Neuronal stem cell (in vitro differentiated cells): ENCODE results near the gene RTN4RL1.

Experiments used
- DNase-seq: peaks from one replicate; pipeline ENCODE4 v3.0.0-alpha.2; 2013; ENCODE audit warnings: low spot score
- H2AFZ ChIP-seq: one replicate; pipeline ENCODE4 v1.6.1; 2013; ENCODE audit warnings: mild to moderate bottlenecking, low read length, inconsistent platforms
- H2AK5ac ChIP-seq: 2 replicates; pipeline ENCODE4 v1.6.1; 2013; ENCODE audit warnings: low read depth, mild to moderate bottlenecking, inconsistent platforms, low read length, moderate library complexity, mixed read lengths
- H2BK120ac ChIP-seq: 2 replicates; pipeline ENCODE4 v1.6.1; 2013; ENCODE audit warnings: low read depth, mild to moderate bottlenecking, inconsistent platforms, low read length, moderate library complexity, mixed read lengths
- H2BK12ac ChIP-seq: one replicate; pipeline ENCODE4 v1.6.1; 2013; ENCODE audit warnings: low read length, inconsistent platforms
- H2BK15ac ChIP-seq: 2 replicates; pipeline ENCODE4 v1.6.1; 2013; ENCODE audit warnings: mild to moderate bottlenecking, low read length, inconsistent platforms, mixed read lengths
- H2BK5ac ChIP-seq: one replicate; pipeline ENCODE4 v1.6.1; 2013; ENCODE audit warnings: inconsistent platforms, mild to moderate bottlenecking, low read length, moderate library complexity
- H3K14ac ChIP-seq: one replicate; pipeline ENCODE4 v1.6.1; 2013; ENCODE audit warnings: low read length, inconsistent platforms
- H3K18ac ChIP-seq: 2 replicates; pipeline ENCODE4 v1.6.1; 2013; ENCODE audit warnings: low read length, inconsistent platforms
- H3K23ac ChIP-seq: 2 replicates; pipeline ENCODE4 v1.6.1; 2013; ENCODE audit warnings: low read depth, mild to moderate bottlenecking, mixed read lengths, low read length, inconsistent platforms; ENCODE audit not compliant: poor library complexity
- H3K27ac ChIP-seq: replicated peaks from 3 replicates; pipeline ENCODE4 v1.5.1; 2013; ENCODE audit warnings: low read length, inconsistent platforms
- H3K27me3 ChIP-seq, 3 experiments: 2 replicates each; pipeline ENCODE4 v1.6.1; 2013; ENCODE audit warnings: low read length in 3 of 3, mild to moderate bottlenecking in 2 of 3, inconsistent platforms in 1 of 3, low read depth in 1 of 3, mixed read lengths in 1 of 3, moderate library complexity in 1 of 3; ENCODE audit not compliant: control insufficient read depth in 3 of 3, insufficient read depth in 3 of 3
- H3K36me3 ChIP-seq, 2 donors: replicated peaks in 1 of 2; 2 replicates each; pipeline ENCODE4 v1.6.1; 2013; ENCODE audit warnings: low read length in 2 of 2; ENCODE audit not compliant: control insufficient read depth in 2 of 2, insufficient read depth in 2 of 2
- H3K4ac ChIP-seq: 2 replicates; pipeline ENCODE4 v1.6.1; 2013; ENCODE audit warnings: inconsistent platforms, mild to moderate bottlenecking, low read length, moderate library complexity
- H3K4me1 ChIP-seq, 2 donors: 1 replicate in 1 of 2; 2 replicates in 1 of 2; pipeline ENCODE4 v1.6.1; 2013; ENCODE audit warnings: low read length in 2 of 2, low read depth in 1 of 2; ENCODE audit not compliant: control insufficient read depth in 2 of 2, insufficient read depth in 1 of 2
- H3K4me2 ChIP-seq: one replicate; pipeline ENCODE4 v1.6.1; 2013; ENCODE audit warnings: mild to moderate bottlenecking, low read length, inconsistent platforms; ENCODE audit not compliant: insufficient read depth, poor library complexity, severe bottlenecking
- H3K4me3 ChIP-seq, 2 donors: 2 replicates each; pipeline ENCODE4 v1.5.1; 2013; ENCODE audit warnings: low read length in 2 of 2, mild to moderate bottlenecking in 2 of 2, inconsistent platforms in 1 of 2, moderate library complexity in 1 of 2
- H3K79me1 ChIP-seq: one replicate; pipeline ENCODE4 v1.6.1; 2013; ENCODE audit warnings: low read depth, mild to moderate bottlenecking, inconsistent platforms, low read length, moderate library complexity
- H3K9ac ChIP-seq: one replicate; pipeline ENCODE4 v1.6.1; 2013; ENCODE audit warnings: mild to moderate bottlenecking, low read depth, low read length, inconsistent platforms; ENCODE audit not compliant: poor library complexity
- H3K9me3 ChIP-seq, 2 donors: replicated peaks in 1 of 2; 2 replicates each; pipeline versions ENCODE3 to v1.6.1; 2013; ENCODE audit warnings: low read length in 2 of 2, mild to moderate bottlenecking in 2 of 2, inconsistent platforms in 1 of 2, low read depth in 1 of 2, mixed read lengths in 1 of 2, moderate library complexity in 1 of 2; ENCODE audit not compliant: control insufficient read depth in 2 of 2, insufficient read depth in 1 of 2
- H4K8ac ChIP-seq: one replicate; pipeline ENCODE4 v1.6.1; 2013; ENCODE audit warnings: low read depth, mild to moderate bottlenecking, inconsistent platforms, low read length, moderate library complexity
- H4K91ac ChIP-seq: one replicate; pipeline ENCODE4 v1.6.1; 2013; ENCODE audit warnings: low read length, low read depth, mild to moderate bottlenecking, inconsistent platforms; ENCODE audit not compliant: poor library complexity
- WGBS, 2 donors: extraction: QIAGEN DNeasy Blood & Tissue Kit; methylation state at CpG; one replicate each; pipeline ENCODE4 v1.1.7; 2013; ENCODE audit warnings: missing lambda C conversion rate in 2 of 2, mixed read lengths in 1 of 2; ENCODE audit not compliant: insufficient read length in 2 of 2, insufficient replicate concordance in 1 of 2; ENCODE audit errors: extremely low coverage in 2 of 2; 5-methylcytosine and 5-hydroxymethylcytosine counted together

Gene RTN4RL1

DNA sequence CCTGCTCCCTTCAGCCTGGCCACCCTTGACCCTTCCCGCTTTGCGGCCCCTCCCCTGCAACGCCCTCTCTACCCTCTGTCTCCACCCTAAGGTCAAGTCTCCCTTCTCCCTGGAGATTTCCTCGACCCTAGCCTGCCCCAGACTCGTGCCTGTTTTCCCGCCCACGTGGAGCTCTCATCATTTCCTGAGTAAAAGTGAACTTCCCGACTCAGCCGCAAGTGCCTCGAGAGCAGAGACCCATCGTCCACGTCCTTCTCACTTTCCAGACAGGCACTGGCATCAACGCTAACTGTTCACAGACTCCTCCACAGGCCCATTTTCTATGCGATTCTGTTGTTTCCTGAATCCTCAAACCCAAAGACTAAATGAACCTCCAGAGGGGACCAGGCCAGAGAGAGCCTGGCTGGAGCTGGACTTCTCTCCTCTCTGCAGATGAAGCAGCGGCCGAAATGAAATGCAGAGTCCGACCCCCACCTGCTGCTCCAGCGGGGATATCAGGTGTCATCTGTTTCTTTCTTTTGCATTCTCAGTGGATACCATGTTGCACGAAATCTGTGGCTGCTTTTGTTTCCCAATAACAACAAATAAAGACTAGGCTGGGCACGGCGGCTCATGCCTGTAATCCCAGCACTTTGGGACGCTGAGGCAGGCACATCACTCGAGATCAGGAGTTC is 52.5 kb downstream of the RTN4RL1 start:
- no peak overlapping the region for H2BK120ac ChIP-seq
- H3K27me3 ChIP-seq = peaks cover 0 to 60% (median 10%) of the 10 kb centered on the region in 3 experiments
- peak overlapping the region; percentile 27 for H3K23ac ChIP-seq
- no peak overlapping the region for H4K91ac ChIP-seq
- no peak overlapping the region for H4K8ac ChIP-seq
- H3K4me3 ChIP-seq = no peak overlapping the region
- peaks cover 5 to 10% of the 10 kb centered on the region in 2 donors for H3K4me1 ChIP-seq
- H2AFZ ChIP-seq = peak overlapping the region; percentile 78
- WGBS, 2 donors = no CpG with 5 or more reads among the region's 23 CpGs
- no peak overlapping the region for H3K27ac ChIP-seq
- no peak overlapping the region for H3K9ac ChIP-seq
- H3K14ac ChIP-seq = no peak overlapping the region
- DNase-seq = no peak
- no peaks in the 10 kb centered on the region for H3K36me3 ChIP-seq
- peak overlapping the region; percentile 74 for H2AK5ac ChIP-seq
- no peak overlapping the region for H2BK15ac ChIP-seq
- no peak overlapping the region for H2BK5ac ChIP-seq
- H3K9me3 ChIP-seq = no peaks in the 10 kb centered on the region
- no peak overlapping the region for H2BK12ac ChIP-seq
- H3K18ac ChIP-seq = peak overlapping the region; percentile 13
- no peak overlapping the region for H3K4me2 ChIP-seq
- H3K79me1 ChIP-seq = no peaks in the 10 kb centered on the region
- no peak overlapping the region for H3K4ac ChIP-seq

DNA sequence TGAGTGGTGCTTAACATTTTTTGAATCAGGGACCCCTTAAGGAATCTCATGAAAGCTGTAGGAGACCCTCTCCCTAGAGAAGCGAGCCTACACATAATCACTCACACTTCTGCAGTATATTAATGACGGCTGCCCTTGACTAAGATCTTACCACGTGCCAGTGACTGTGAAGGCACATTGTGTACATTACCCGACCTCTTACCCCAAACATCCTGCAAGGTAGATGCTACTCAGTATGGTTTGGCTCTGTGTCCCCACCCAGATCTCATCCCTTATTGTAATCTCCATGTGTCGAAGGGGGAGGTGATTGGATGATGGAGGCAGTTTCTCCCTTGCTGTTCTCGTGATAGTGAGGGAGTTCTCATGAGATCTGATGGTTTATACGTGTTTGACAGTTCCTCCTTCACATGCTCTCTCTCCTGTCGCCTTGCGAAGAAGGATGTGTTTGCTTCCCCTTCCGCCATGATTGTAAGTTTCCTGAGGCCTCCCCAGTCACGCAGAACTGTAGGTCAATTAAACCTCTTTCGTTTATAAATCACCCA is 54.2 kb downstream of the RTN4RL1 start:
- Histone ChIP-seq H2AFZ (no peak overlapping the region), H3K18ac (no peak overlapping the region), H3K79me1 (no peaks in the 10 kb centered on the region), H3K4ac (no peak overlapping the region), H2BK120ac (no peak overlapping the region), H4K8ac (no peak overlapping the region), H2BK5ac (no peak overlapping the region), H2BK15ac (no peak overlapping the region), H4K91ac (no peak overlapping the region), H2AK5ac (no peak overlapping the region), H2BK12ac (no peak overlapping the region), H3K4me2 (no peak overlapping the region), H3K36me3 (no peaks in the 10 kb centered on the region), H3K4me3 (no peak overlapping the region), H3K9me3 (no peaks in the 10 kb centered on the region), H3K27me3 (peaks cover 0 to 59% (median 2%) of the 10 kb centered on the region in 3 experiments), H3K23ac (no peak overlapping the region), H3K14ac (no peak overlapping the region), H3K27ac (no peak overlapping the region), H3K4me1 (peaks cover 14 to 22% of the 10 kb centered on the region in 2 donors), H3K9ac (no peak overlapping the region)
- WGBS, 2 donors = no CpG with 5 or more reads among the region's 12 CpGs
- no peak for DNase-seq

DNA sequence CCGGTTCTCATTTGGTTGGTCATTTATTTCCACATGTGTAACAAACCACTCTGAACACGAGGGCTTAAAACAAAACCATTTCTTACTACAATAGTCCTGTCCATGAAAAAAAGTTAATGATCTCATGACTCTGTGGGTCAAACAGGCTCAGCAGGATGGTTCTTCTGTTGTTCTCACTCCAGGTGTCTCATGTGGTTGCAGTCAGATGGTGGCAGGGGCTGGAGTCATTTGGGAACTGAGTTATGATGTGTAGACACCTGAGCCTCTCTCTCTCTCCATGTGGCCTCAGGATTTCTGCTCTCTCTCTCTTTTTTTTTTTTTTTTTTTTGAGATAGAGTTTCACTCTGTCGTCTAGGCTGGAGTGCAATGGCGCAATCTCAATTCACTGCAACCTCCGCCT is 55.4 kb downstream of the RTN4RL1 start:
- no peak for DNase-seq
- no peak overlapping the region for H2AK5ac ChIP-seq
- H3K79me1 ChIP-seq = no peaks in the 10 kb centered on the region
- H4K91ac ChIP-seq = no peak overlapping the region
- H3K36me3 ChIP-seq = no peaks in the 10 kb centered on the region
- H3K4me3 ChIP-seq = no peak overlapping the region
- no peak overlapping the region for H3K23ac ChIP-seq
- H3K4me1 ChIP-seq = peaks cover 18 to 29% of the 10 kb centered on the region in 2 donors
- no peak overlapping the region for H3K4ac ChIP-seq
- H3K27ac ChIP-seq = no peak overlapping the region
- H3K9ac ChIP-seq = no peak overlapping the region
- H2AFZ ChIP-seq = no peak overlapping the region
- no peak overlapping the region for H3K18ac ChIP-seq
- no peak overlapping the region for H4K8ac ChIP-seq
- no peak overlapping the region for H2BK15ac ChIP-seq
- H3K14ac ChIP-seq = no peak overlapping the region
- no peak overlapping the region for H2BK120ac ChIP-seq
- no peak overlapping the region for H2BK5ac ChIP-seq
- WGBS, 2 donors = no CpG with 5 or more reads among the region's 5 CpGs
- no peak overlapping the region for H2BK12ac ChIP-seq
- peaks cover 0 to 57% (median 2%) of the 10 kb centered on the region in 3 experiments for H3K27me3 ChIP-seq
- no peak overlapping the region for H3K4me2 ChIP-seq
- H3K9me3 ChIP-seq = no peaks in the 10 kb centered on the region

DNA sequence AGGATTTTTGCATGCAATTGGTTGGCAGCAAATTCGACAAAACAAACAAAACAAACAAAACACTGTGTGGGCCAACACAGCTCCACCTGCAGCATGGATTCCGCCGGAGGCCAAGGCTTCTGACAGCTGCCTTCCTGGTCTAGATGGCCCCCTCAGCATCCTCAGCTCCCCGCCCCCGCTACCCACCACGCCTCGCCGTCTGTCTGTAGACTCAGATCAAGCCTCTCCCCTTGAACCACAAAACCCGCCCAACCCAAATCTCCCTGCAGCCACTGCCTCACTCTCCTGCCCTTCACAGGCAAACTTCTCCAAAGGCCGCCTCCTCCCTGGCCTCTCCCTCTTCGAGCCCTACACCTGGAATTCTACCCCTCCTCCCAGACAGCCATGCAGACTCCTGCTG is 57.9 kb downstream of the RTN4RL1 start:
- peaks cover 13 to 24% of the 10 kb centered on the region in 2 donors for H3K4me1 ChIP-seq
- peak overlapping the region; percentile 82 for H2BK15ac ChIP-seq
- H2BK120ac ChIP-seq = no peak overlapping the region
- no CpG with 5 or more reads among the region's 11 CpGs for WGBS, 2 donors
- H2BK5ac ChIP-seq = no peak overlapping the region
- no peaks in the 10 kb centered on the region for H3K79me1 ChIP-seq
- no peak overlapping the region for H3K4ac ChIP-seq
- H3K18ac ChIP-seq = peak overlapping the region; percentile 27
- no peak overlapping the region for H2AK5ac ChIP-seq
- peak overlapping the region; percentile 55 for H3K9ac ChIP-seq
- no peak overlapping the region for H3K14ac ChIP-seq
- H2BK12ac ChIP-seq = no peak overlapping the region
- no peak overlapping the region for H2AFZ ChIP-seq
- H4K8ac ChIP-seq = no peak overlapping the region
- no peak overlapping the region for H3K4me2 ChIP-seq
- no peaks in the 10 kb centered on the region for H3K9me3 ChIP-seq
- peaks cover 0 to 43% (median 2%) of the 10 kb centered on the region in 3 experiments for H3K27me3 ChIP-seq
- H3K4me3 ChIP-seq = no peak overlapping the region
- no peak overlapping the region for H3K23ac ChIP-seq
- no peak overlapping the region for H4K91ac ChIP-seq
- DNase-seq = no peak
- H3K36me3 ChIP-seq = no peaks in the 10 kb centered on the region
- no peak overlapping the region for H3K27ac ChIP-seq
